ENCODE data around the gene SULT1C4. TPM values are rescaled to one million over a fixed set of nuclear protein-coding genes. Genes with fewer than 3 reads are reported as not detected.
A peak's percentile ranks its signal among the peaks of the same experiment; 100 is the strongest.

Gene SULT1C4
- total and polyA plus RNA-seq, 2 experiments from 2014 or later: 0.87 to 2.1 TPM

GRCh38 chr2:108377401-108377800, 353 bp upstream of the SULT1C4 start:
- ATAC-seq (no peak; the same call in 2 of the 3 replicates), DNase-seq (ENCODE audit: low spot score) (no peak)
- Histone ChIP-seq H3F3A (replicated peaks; ENCODE audit: low read depth) (no peaks in the 10 kb centered on the region), H3K27me3 (ENCODE audit: insufficient read depth) (no peaks in the 10 kb centered on the region), H3K36me3 (ENCODE audit: insufficient read depth) (no peaks in the 10 kb centered on the region), H2AFZ (peak overlapping the region; percentile 84; the same call in 1 of the 2 replicates), H3K79me2 (replicated peaks; ENCODE audit: insufficient read depth) (no peaks in the 10 kb centered on the region), H3K9me2 (ENCODE audit: insufficient read depth) (no peaks in the 10 kb centered on the region), H3K4me1 (ENCODE audit: insufficient read depth) (peaks cover 36% of the 10 kb centered on the region), H3K4me3 (no peak overlapping the region), H3K27ac (ENCODE audit: low read depth) (no peak overlapping the region), H4K20me1 (replicated peaks; ENCODE audit: insufficient read depth) (no peaks in the 10 kb centered on the region), H3K4me2 (peak overlapping the region; percentile 41; the same call in 1 of the 2 replicates)
- TF ChIP-seq ZNF462 (CRISPR knock-in tag; IDR thresholded peaks at IDR 0.05): no peak
- TF ChIP-seq CREB1 (CRISPR knock-in tag; IDR thresholded peaks at IDR 0.05; ENCODE audit: low read depth): no peak
- no peak for TF ChIP-seq ZNF331 (CRISPR knock-in tag; IDR thresholded peaks at IDR 0.05; ENCODE audit: low read depth)
- TF ChIP-seq CTCF (conservative IDR thresholded peaks at IDR 0.05; ENCODE audit: low read depth in 2 of 2): no peak
- TF ChIP-seq NANOG (IDR thresholded peaks at IDR 0.05; ENCODE audit: borderline replicate concordance): no peak
- TF ChIP-seq STAT1 (IDR thresholded peaks at IDR 0.05; ENCODE audit: unreplicated experiment): no peak
- TF ChIP-seq EZH2phosphoT487 (IDR thresholded peaks at IDR 0.05; ENCODE audit: unreplicated experiment): no peak
- no peak for TF ChIP-seq ETS1 (IDR thresholded peaks at IDR 0.05)
- no peak for TF ChIP-seq EZH2 (IDR thresholded peaks at IDR 0.05; ENCODE audit: low read depth, unreplicated experiment)
- TF ChIP-seq ZNF114 (CRISPR knock-in tag; IDR thresholded peaks at IDR 0.05): no peak
- TF ChIP-seq, protein P1, sequence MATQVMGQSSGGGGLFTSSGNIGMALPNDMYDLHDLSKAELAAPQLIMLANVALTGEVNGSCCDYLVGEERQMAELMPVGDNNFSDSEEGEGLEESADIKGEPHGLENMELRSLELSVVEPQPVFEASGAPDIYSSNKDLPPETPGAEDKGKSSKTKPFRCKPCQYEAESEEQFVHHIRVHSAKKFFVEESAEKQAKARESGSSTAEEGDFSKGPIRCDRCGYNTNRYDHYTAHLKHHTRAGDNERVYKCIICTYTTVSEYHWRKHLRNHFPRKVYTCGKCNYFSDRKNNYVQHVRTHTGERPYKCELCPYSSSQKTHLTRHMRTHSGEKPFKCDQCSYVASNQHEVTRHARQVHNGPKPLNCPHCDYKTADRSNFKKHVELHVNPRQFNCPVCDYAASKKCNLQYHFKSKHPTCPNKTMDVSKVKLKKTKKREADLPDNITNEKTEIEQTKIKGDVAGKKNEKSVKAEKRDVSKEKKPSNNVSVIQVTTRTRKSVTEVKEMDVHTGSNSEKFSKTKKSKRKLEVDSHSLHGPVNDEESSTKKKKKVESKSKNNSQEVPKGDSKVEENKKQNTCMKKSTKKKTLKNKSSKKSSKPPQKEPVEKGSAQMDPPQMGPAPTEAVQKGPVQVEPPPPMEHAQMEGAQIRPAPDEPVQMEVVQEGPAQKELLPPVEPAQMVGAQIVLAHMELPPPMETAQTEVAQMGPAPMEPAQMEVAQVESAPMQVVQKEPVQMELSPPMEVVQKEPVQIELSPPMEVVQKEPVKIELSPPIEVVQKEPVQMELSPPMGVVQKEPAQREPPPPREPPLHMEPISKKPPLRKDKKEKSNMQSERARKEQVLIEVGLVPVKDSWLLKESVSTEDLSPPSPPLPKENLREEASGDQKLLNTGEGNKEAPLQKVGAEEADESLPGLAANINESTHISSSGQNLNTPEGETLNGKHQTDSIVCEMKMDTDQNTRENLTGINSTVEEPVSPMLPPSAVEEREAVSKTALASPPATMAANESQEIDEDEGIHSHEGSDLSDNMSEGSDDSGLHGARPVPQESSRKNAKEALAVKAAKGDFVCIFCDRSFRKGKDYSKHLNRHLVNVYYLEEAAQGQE (IDR thresholded peaks at IDR 0.05; ENCODE audit: unreplicated experiment): no peak
- TF ChIP-seq JUNB (IDR thresholded peaks at IDR 0.05; ENCODE audit: unreplicated experiment): no peak
- TF ChIP-seq POLR2AphosphoS5 (IDR thresholded peaks at IDR 0.05; ENCODE audit: low read depth): no peak
- Mint-ChIP-seq H3K4me1 (peaks cover 45% of the 10 kb centered on the region), H3K9me3 (no peaks in the 10 kb centered on the region), H3K27ac (0 out of 2 replicates have a peak overlapping the region, but pooled peaks have one; percentile 22), H3K4me3 (no peak overlapping the region), H3K36me3 (ENCODE audit: low read depth) (no peaks in the 10 kb centered on the region), H3K27me3 (ENCODE audit: insufficient read depth, low read depth, poor library complexity) (peaks cover 6% of the 10 kb centered on the region)

All from GM23338 (cell line).